ENCODE measurements around the gene NR2F2.

NR2F2 gene

DNA sequence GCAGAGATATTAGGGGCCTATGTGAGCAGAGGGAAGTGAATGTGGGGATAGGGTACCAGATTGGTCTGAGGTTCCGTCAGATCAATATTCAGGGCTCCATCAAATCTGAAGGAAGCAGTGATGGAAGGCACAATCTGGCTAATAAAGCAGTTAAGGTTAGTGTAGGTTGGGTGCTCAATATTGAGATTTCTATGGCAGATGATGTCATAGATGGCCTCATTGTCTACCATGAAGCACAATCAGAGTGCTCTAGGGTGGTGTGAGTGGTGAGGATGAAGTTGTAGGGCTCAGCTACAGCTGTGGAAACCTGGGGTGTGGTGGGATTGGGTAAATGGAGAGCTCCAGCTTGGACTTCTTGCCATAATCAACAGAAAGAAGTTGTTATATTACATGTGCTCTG is 58.2 kb downstream of the NR2F2 start:
- TF ChIP-seq, protein P1, sequence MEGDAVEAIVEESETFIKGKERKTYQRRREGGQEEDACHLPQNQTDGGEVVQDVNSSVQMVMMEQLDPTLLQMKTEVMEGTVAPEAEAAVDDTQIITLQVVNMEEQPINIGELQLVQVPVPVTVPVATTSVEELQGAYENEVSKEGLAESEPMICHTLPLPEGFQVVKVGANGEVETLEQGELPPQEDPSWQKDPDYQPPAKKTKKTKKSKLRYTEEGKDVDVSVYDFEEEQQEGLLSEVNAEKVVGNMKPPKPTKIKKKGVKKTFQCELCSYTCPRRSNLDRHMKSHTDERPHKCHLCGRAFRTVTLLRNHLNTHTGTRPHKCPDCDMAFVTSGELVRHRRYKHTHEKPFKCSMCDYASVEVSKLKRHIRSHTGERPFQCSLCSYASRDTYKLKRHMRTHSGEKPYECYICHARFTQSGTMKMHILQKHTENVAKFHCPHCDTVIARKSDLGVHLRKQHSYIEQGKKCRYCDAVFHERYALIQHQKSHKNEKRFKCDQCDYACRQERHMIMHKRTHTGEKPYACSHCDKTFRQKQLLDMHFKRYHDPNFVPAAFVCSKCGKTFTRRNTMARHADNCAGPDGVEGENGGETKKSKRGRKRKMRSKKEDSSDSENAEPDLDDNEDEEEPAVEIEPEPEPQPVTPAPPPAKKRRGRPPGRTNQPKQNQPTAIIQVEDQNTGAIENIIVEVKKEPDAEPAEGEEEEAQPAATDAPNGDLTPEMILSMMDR (conservative IDR thresholded peaks at IDR 0.05; ENCODE audit: low read length), result no peak
- no peak overlapping the region for H3K4me3 ChIP-seq (ENCODE audit: low read length)
- no peak for DNase-seq (ENCODE audit: low read depth)
